ENCODE results near the gene CFH.
"Not testable (repeated sequence)": the region's sequence is repeated elsewhere in the genome, so short reads cannot be mapped to it uniquely, and the experiment has no call there.

GRCh38 chr1:196769823-196770222 lies 118.0 kb downstream of the CFH start:
- TF ChIP-seq POLR2A (IDR thresholded peaks at IDR 0.05; ENCODE audit: extremely low read depth, insufficient read length): not testable (repeated sequence)
- TF ChIP-seq, protein P1, sequence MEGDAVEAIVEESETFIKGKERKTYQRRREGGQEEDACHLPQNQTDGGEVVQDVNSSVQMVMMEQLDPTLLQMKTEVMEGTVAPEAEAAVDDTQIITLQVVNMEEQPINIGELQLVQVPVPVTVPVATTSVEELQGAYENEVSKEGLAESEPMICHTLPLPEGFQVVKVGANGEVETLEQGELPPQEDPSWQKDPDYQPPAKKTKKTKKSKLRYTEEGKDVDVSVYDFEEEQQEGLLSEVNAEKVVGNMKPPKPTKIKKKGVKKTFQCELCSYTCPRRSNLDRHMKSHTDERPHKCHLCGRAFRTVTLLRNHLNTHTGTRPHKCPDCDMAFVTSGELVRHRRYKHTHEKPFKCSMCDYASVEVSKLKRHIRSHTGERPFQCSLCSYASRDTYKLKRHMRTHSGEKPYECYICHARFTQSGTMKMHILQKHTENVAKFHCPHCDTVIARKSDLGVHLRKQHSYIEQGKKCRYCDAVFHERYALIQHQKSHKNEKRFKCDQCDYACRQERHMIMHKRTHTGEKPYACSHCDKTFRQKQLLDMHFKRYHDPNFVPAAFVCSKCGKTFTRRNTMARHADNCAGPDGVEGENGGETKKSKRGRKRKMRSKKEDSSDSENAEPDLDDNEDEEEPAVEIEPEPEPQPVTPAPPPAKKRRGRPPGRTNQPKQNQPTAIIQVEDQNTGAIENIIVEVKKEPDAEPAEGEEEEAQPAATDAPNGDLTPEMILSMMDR (IDR thresholded peaks at IDR 0.05; ENCODE audit: low read depth, low read length): not testable (repeated sequence)
